Uterus (tissue), 4 donors: ENCODE results near the gene ZNF232. TPM values are rescaled to one million over a fixed set of nuclear protein-coding genes. Genes with fewer than 3 reads are reported as not detected.
"Not testable (repeated sequence)": the region's sequence is repeated elsewhere in the genome, so short reads cannot be mapped to it uniquely, and the experiment has no call there.

Experiments
- DNase-seq, 2 donors: peaks; one replicate each; pipeline ENCODE4 v3.0.0-alpha.2; 2019 to 2020
- H3K27ac ChIP-seq, 2 donors: fragments of 200-600 bp; sonication (generic); 1 replicate in 1 of 2; 2 replicates in 1 of 2; pipeline ENCODE4 v1.5.1; 2016 to 2018
- H3K27me3 ChIP-seq, 2 donors: fragments of 200-600 bp; sonication (generic); one replicate each; pipeline ENCODE4 v1.5.1; 2018 to 2019; ENCODE audit warnings: control low read depth in 1 of 2
- H3K36me3 ChIP-seq, 2 donors: fragments of 200-600 bp; sonication (generic); one replicate each; pipeline ENCODE4 v1.5.1; 2019; ENCODE audit warnings: control low read depth in 1 of 2
- H3K4me1 ChIP-seq, 2 donors: fragments of 200-600 bp; sonication (generic); one replicate each; pipeline ENCODE4 v1.5.1; 2018 to 2019; ENCODE audit warnings: control low read depth in 1 of 2
- H3K4me3 ChIP-seq, 2 donors: fragments of 200-600 bp; sonication (generic); 1 replicate in 1 of 2; 2 replicates in 1 of 2; pipeline ENCODE4 v1.5.1; 2018 to 2019; ENCODE audit warnings: mild to moderate bottlenecking in 1 of 2
- H3K9me3 ChIP-seq, 2 donors: fragments of 200-600 bp; sonication (generic); one replicate each; pipeline ENCODE4 v1.5.1; 2019; ENCODE audit warnings: control low read depth in 1 of 2
- CTCF ChIP-seq, 4 experiments: fragments of 200-600 bp in 2 of 4; fragments of 450-650 bp in 2 of 4; sonication (generic) in 2 of 4; IDR thresholded peaks; one replicate each; pipeline ENCODE4 v1.5.1; 2016 to 2019; ENCODE audit warnings: antibody characterized with exemption in 4 of 4, mild to moderate bottlenecking in 2 of 4, moderate library complexity in 1 of 4
- POLR2A ChIP-seq, 2 donors: fragments of 450-650 bp; IDR thresholded peaks; one replicate each; pipeline ENCODE4 v1.6.1; 2016; ENCODE audit warnings: antibody characterized with exemption in 2 of 2, mild to moderate bottlenecking in 1 of 2, moderate library complexity in 1 of 2
- intact Hi-C: fragments of 100-400 bp; cut with DNase I; formaldehyde crosslinking; loops from one replicate; pipeline ENCODE4 v1.15.1; 2023; ENCODE audit warnings: low total_unique reads
- total RNA-seq, 4 donors: library from RNA; depleted of rRNA in 3 of 4; stranded (reverse); fragments of >200 nt in 3 of 4; gene quantifications; one replicate each; pipeline versions ENCODE4 v1.1.0 to v1.2.4, GENCODE V29; 2014 to 2023
- donor health status: DM: yes; HTN: yes; CAD: no.

ZNF232 gene
- 10 to 100 TPM in 1 of 4 donors, 1 to 10 TPM in 2, under 1 TPM in 1; 0.51 to 12.7 (median 6.1) TPM for total RNA-seq

- intact Hi-C loops: no loop called here
- peak; percentile 32 to 66 for TF ChIP-seq POLR2A (IDR thresholded peaks at IDR 0.05)
- TF ChIP-seq CTCF (IDR thresholded peaks at IDR 0.05): peak in 3 of 4 experiments; percentile 7 to 42 (median 31)
- Histone ChIP-seq H3K27ac (peak within 1 kb of the TSS; percentile 49 to 77), H3K36me3 (no peaks in the 10 kb centered on the region), H3K4me1 (no peaks in the 10 kb centered on the region), H3K27me3 (peaks cover 7 to 14% of the 10 kb centered on the region in 2 donors), H3K4me3 (peak within 1 kb of the TSS; percentile 92 to 98), H3K9me3 (no peaks in the 10 kb centered on the region)
- peak; percentile 89 to 94 for DNase-seq
Measured at GRCh38 chr17:5111402-5112204, at the start of gene ZNF232. ZNF232 (minus strand) TSS chr17:5111878; CDS start chr17:5111822, 56 bp downstream.

GRCh38 chr17:5160702-5161101 lies 49.0 kb upstream of the ZNF232 start:
- H3K9me3 ChIP-seq, intact Hi-C loops, H3K27me3 ChIP-seq, H3K36me3 ChIP-seq, H3K4me3 ChIP-seq, H3K4me1 ChIP-seq, H3K27ac ChIP-seq, DNase-seq: not testable (repeated sequence)

- H3K27me3 ChIP-seq, intact Hi-C loops, H3K36me3 ChIP-seq, H3K4me1 ChIP-seq, H3K27ac ChIP-seq, H3K9me3 ChIP-seq, DNase-seq, H3K4me3 ChIP-seq: not testable (repeated sequence)
Measured at GRCh38 chr17:5146122-5146521, 34.4 kb upstream of the ZNF232 start.

GRCh38 chr17:5142877-5143276 lies 31.2 kb upstream of the ZNF232 start:
- H3K36me3 ChIP-seq, H3K4me3 ChIP-seq, H3K4me1 ChIP-seq, H3K27me3 ChIP-seq, intact Hi-C loops, H3K9me3 ChIP-seq, H3K27ac ChIP-seq, DNase-seq: not testable (repeated sequence)

- no peaks in the 10 kb centered on the region for H3K4me1 ChIP-seq
- no peaks in the 10 kb centered on the region for H3K27me3 ChIP-seq
- intact Hi-C loops: no loop called here
- no peak overlapping the region for H3K27ac ChIP-seq
- H3K4me3 ChIP-seq: no peak overlapping the region
- H3K9me3 ChIP-seq: no peaks in the 10 kb centered on the region
- H3K36me3 ChIP-seq: no peaks in the 10 kb centered on the region
- no peak for TF ChIP-seq CTCF (IDR thresholded peaks at IDR 0.05)
- no peak for TF ChIP-seq POLR2A (IDR thresholded peaks at IDR 0.05)
- DNase-seq: no peak
Measured at GRCh38 chr17:5139458-5139732, 27.7 kb upstream of the ZNF232 start.

- Histone ChIP-seq H3K27me3 (no peaks in the 10 kb centered on the region), H3K27ac (no peak overlapping the region), H3K36me3 (no peaks in the 10 kb centered on the region), H3K4me3 (no peak overlapping the region), H3K9me3 (no peaks in the 10 kb centered on the region), H3K4me1 (no peaks in the 10 kb centered on the region)
- intact Hi-C loops: no loop called here
- TF ChIP-seq CTCF (IDR thresholded peaks at IDR 0.05) (no peak), POLR2A (IDR thresholded peaks at IDR 0.05) (no peak)
- no peak for DNase-seq
Measured at GRCh38 chr17:5138616-5139457, 27.2 kb upstream of the ZNF232 start.

- H3K9me3 ChIP-seq, H3K36me3 ChIP-seq, H3K4me1 ChIP-seq, H3K4me3 ChIP-seq, H3K27ac ChIP-seq, H3K27me3 ChIP-seq, DNase-seq, intact Hi-C loops: not testable (repeated sequence)
Measured at GRCh38 chr17:5138198-5138544, 26.5 kb upstream of the ZNF232 start.

GRCh38 chr17:5137511-5138197 lies 26.0 kb upstream of the ZNF232 start:
- H3K4me1 ChIP-seq, DNase-seq, H3K36me3 ChIP-seq, H3K9me3 ChIP-seq, H3K27ac ChIP-seq, intact Hi-C loops, H3K4me3 ChIP-seq, H3K27me3 ChIP-seq: not testable (repeated sequence)

- H3K4me3 ChIP-seq, H3K9me3 ChIP-seq, H3K27ac ChIP-seq, H3K4me1 ChIP-seq, DNase-seq, intact Hi-C loops, H3K27me3 ChIP-seq, H3K36me3 ChIP-seq: not testable (repeated sequence)
Measured at GRCh38 chr17:5136580-5137412, 25.1 kb upstream of the ZNF232 start.
